Testis (tissue), 3 donors: ENCODE data around the gene TFAP2D. TPM values are rescaled to one million over a fixed set of nuclear protein-coding genes. Genes with fewer than 3 reads are reported as not detected.

Source experiments
- DNase-seq: peaks from one replicate; pipeline ENCODE4 v3.0.0-alpha.2; 2019
- H3K27ac ChIP-seq, 2 donors: fragments of 200-600 bp; sonication (generic); one replicate each; pipeline ENCODE4 v1.5.1; 2019
- H3K27me3 ChIP-seq: fragments of 200-600 bp; sonication (generic); one replicate; pipeline ENCODE4 v1.5.1; 2019
- H3K36me3 ChIP-seq: fragments of 200-600 bp; sonication (generic); one replicate; pipeline ENCODE4 v1.5.1; 2017; ENCODE audit warnings: low read depth; ENCODE audit errors: missing control alignments
- H3K4me1 ChIP-seq: fragments of 200-600 bp; sonication (generic); one replicate; pipeline ENCODE4 v1.5.1; 2019
- H3K4me3 ChIP-seq, 2 donors: fragments of 200-600 bp; sonication (generic); one replicate each; pipeline ENCODE4 v1.5.1; 2017 to 2019
- H3K9me3 ChIP-seq: fragments of 200-600 bp; sonication (generic); one replicate; pipeline ENCODE4 v1.5.1; 2017
- POLR2A ChIP-seq: fragments of 450-650 bp; IDR thresholded peaks from one replicate; pipeline ENCODE4 v1.6.1; 2017; ENCODE audit warnings: antibody characterized with exemption, mild to moderate bottlenecking, moderate library complexity
- WGBS, 2 donors: methylation state at CpG; one replicate each; pipeline ENCODE4 v1.1.5; 2018; 5-methylcytosine and 5-hydroxymethylcytosine counted together
- intact Hi-C: fragments of 100-400 bp; cut with DNase I; formaldehyde crosslinking; loops from one replicate; pipeline ENCODE4 v1.15.1; 2023; ENCODE audit warnings: low total_unique reads
- polyA plus RNA-seq: library from polyadenylated mRNA; stranded (reverse); fragments of 350-450 nt; fragmentation: Illumina TruSeq; extraction: RNeasy Lipid Tissue Mini Kit (QIAGEN cat#74804); gene quantifications from one replicate; pipeline ENCODE4 v1.2.3, GENCODE V29; 2014; ENCODE audit warnings: low read depth, low replicate concordance; ENCODE audit not compliant: insufficient read depth
- total RNA-seq, 2 donors: library from RNA; depleted of rRNA; stranded (reverse); fragments of >200 nt; gene quantifications; one replicate each; pipeline ENCODE4 v1.2.3, GENCODE V29; 2016
- TF ChIP-seq, protein P1 (sequence below), 3 experiments: fragments of 450-650 bp in 2 of 3; fragments of 200-600 bp in 1 of 3; sonication (generic) in 1 of 3; IDR thresholded peaks; one replicate each; pipeline ENCODE4 v1.5.1; 2016 to 2019; ENCODE audit warnings: antibody characterized with exemption in 3 of 3, mild to moderate bottlenecking in 2 of 3, moderate library complexity in 1 of 3

TFAP2D gene
- total and polyA plus RNA-seq, 3 donors from 2014 or later, result not detected

GRCh38 chr6:50744976-50745375 lies 31.6 kb downstream of the TFAP2D start:
- Histone ChIP-seq H3K27ac (no peak overlapping the region), H3K27me3 (no peaks in the 10 kb centered on the region), H3K4me1 (no peaks in the 10 kb centered on the region), H3K36me3 (no peaks in the 10 kb centered on the region), H3K4me3 (no peak overlapping the region), H3K9me3 (no peaks in the 10 kb centered on the region)
- intact Hi-C loops, result no loop called here
- DNase-seq, result no peak
- TF ChIP-seq, protein P1, sequence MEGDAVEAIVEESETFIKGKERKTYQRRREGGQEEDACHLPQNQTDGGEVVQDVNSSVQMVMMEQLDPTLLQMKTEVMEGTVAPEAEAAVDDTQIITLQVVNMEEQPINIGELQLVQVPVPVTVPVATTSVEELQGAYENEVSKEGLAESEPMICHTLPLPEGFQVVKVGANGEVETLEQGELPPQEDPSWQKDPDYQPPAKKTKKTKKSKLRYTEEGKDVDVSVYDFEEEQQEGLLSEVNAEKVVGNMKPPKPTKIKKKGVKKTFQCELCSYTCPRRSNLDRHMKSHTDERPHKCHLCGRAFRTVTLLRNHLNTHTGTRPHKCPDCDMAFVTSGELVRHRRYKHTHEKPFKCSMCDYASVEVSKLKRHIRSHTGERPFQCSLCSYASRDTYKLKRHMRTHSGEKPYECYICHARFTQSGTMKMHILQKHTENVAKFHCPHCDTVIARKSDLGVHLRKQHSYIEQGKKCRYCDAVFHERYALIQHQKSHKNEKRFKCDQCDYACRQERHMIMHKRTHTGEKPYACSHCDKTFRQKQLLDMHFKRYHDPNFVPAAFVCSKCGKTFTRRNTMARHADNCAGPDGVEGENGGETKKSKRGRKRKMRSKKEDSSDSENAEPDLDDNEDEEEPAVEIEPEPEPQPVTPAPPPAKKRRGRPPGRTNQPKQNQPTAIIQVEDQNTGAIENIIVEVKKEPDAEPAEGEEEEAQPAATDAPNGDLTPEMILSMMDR (IDR thresholded peaks at IDR 0.05), result no peak
- no peak for TF ChIP-seq POLR2A
- 69 to 73% methylated on average over 3 of the region's 3 CpGs for WGBS, 2 donors

DNA sequence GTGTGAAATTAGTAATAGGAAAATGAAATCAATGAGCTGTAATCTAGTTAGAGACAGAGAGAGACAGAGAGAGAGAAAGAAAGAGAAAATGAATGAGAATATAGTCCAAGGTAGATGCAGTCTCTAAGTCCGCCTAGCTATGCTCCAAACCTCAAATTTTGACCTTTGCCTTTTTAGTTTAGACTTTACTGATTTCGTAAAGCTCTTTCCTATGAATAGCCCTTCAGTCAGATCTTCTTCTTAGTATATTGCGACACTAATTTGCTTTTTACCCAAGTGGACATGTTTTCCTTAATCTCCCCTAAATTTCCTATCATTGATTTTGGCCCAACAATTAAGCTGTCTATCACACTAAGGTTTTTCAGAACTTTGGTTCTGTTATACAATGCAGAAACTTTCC lies 49.5 kb downstream of the TFAP2D start:
- Histone ChIP-seq H3K36me3 (no peaks in the 10 kb centered on the region), H3K9me3 (no peaks in the 10 kb centered on the region), H3K4me3 (no peak overlapping the region), H3K27me3 (no peaks in the 10 kb centered on the region), H3K27ac (no peak overlapping the region), H3K4me1 (no peaks in the 10 kb centered on the region)
- DNase-seq, result no peak
- 84 to 86% methylated on average over 3 of the region's 3 CpGs for WGBS, 2 donors
- TF ChIP-seq, protein P1 (IDR thresholded peaks at IDR 0.05), result no peak
- no peak for TF ChIP-seq POLR2A
- intact Hi-C loops, result no loop called here

GRCh38 chr6:50778696-50779095 lies 65.4 kb downstream of the TFAP2D start:
- H3K27ac ChIP-seq, result no peak overlapping the region
- no peaks in the 10 kb centered on the region for H3K9me3 ChIP-seq
- intact Hi-C loops, result no loop called here
- no peak for DNase-seq
- no peaks in the 10 kb centered on the region for H3K4me1 ChIP-seq
- no peaks in the 10 kb centered on the region for H3K36me3 ChIP-seq
- H3K4me3 ChIP-seq, result no peak overlapping the region
- no peak for TF ChIP-seq POLR2A
- TF ChIP-seq, protein P1 (IDR thresholded peaks at IDR 0.05), result no peak
- no peaks in the 10 kb centered on the region for H3K27me3 ChIP-seq

GRCh38 chr6:50780382-50780781 lies 67.1 kb downstream of the TFAP2D start:
- no peaks in the 10 kb centered on the region for H3K27me3 ChIP-seq
- H3K4me1 ChIP-seq, result no peaks in the 10 kb centered on the region
- DNase-seq, result no peak
- TF ChIP-seq, protein P1 (IDR thresholded peaks at IDR 0.05), result no peak
- no peak for TF ChIP-seq POLR2A
- H3K9me3 ChIP-seq, result no peaks in the 10 kb centered on the region
- intact Hi-C loops, result no loop called here
- WGBS, 2 donors, result 92 to 95% methylated on average over 5 of the region's 5 CpGs
- H3K4me3 ChIP-seq, result no peak overlapping the region
- H3K27ac ChIP-seq, result no peak overlapping the region
- no peaks in the 10 kb centered on the region for H3K36me3 ChIP-seq

- TF ChIP-seq POLR2A, result no peak
- TF ChIP-seq, protein P1 (IDR thresholded peaks at IDR 0.05), result no peak
- Histone ChIP-seq H3K27ac (no peak overlapping the region), H3K4me3 (no peak overlapping the region), H3K9me3 (no peaks in the 10 kb centered on the region), H3K27me3 (no peaks in the 10 kb centered on the region), H3K36me3 (no peaks in the 10 kb centered on the region), H3K4me1 (no peaks in the 10 kb centered on the region)
- WGBS, 2 donors, result 57 to 80% methylated on average over 1 of the region's 1 CpG
- intact Hi-C loops, result no loop called here
- DNase-seq, result no peak
These were observed 72.6 kb downstream of the TFAP2D start for GRCh38 chr6:50785921-50786320.
